Duodenal mucosa (tissue), 2 donors: ENCODE results near the gene TMEM154.

Experiments
- H3K27ac ChIP-seq: one replicate; pipeline ENCODE4 v1.7.0; 2013; ENCODE audit warnings: low read depth, low read length
- H3K27me3 ChIP-seq, 2 donors: one replicate each; pipeline ENCODE4 v1.7.0; 2013; ENCODE audit warnings: low read length in 2 of 2, control low read depth in 1 of 2; ENCODE audit not compliant: insufficient read depth in 2 of 2, control insufficient read depth in 1 of 2
- H3K36me3 ChIP-seq, 2 donors: one replicate each; pipeline ENCODE4 v1.7.0; 2013; ENCODE audit warnings: low read length in 2 of 2, control low read depth in 1 of 2; ENCODE audit not compliant: insufficient read depth in 2 of 2, control insufficient read depth in 1 of 2
- H3K4me1 ChIP-seq, 2 donors: one replicate each; pipeline ENCODE4 v1.7.0; 2013; ENCODE audit warnings: low read length in 2 of 2, control low read depth in 1 of 2; ENCODE audit not compliant: insufficient read depth in 2 of 2, control insufficient read depth in 1 of 2
- H3K4me3 ChIP-seq, 2 donors: one replicate each; pipeline ENCODE4 v1.7.0; 2013; ENCODE audit warnings: low read length in 2 of 2, low read depth in 1 of 2
- H3K9ac ChIP-seq, 2 donors: one replicate each; pipeline ENCODE4 v1.7.0; 2013; ENCODE audit warnings: low read length in 2 of 2, low read depth in 1 of 2
- H3K9me3 ChIP-seq, 2 donors: one replicate each; pipeline ENCODE4 v1.7.0; 2013; ENCODE audit warnings: low read length in 2 of 2, control low read depth in 1 of 2; ENCODE audit not compliant: control insufficient read depth in 1 of 2

Gene TMEM154

GRCh38 chr4:152599095-152599494 is 80.7 kb downstream of the TMEM154 start:
- no peak overlapping the region for H3K4me3 ChIP-seq
- no peak overlapping the region for H3K27ac ChIP-seq
- H3K9me3 ChIP-seq, result no peaks in the 10 kb centered on the region
- H3K36me3 ChIP-seq, result no peaks in the 10 kb centered on the region
- peaks cover 0 to 3% of the 10 kb centered on the region in 2 donors for H3K27me3 ChIP-seq
- H3K9ac ChIP-seq, result no peak overlapping the region
- no peaks in the 10 kb centered on the region for H3K4me1 ChIP-seq

DNA sequence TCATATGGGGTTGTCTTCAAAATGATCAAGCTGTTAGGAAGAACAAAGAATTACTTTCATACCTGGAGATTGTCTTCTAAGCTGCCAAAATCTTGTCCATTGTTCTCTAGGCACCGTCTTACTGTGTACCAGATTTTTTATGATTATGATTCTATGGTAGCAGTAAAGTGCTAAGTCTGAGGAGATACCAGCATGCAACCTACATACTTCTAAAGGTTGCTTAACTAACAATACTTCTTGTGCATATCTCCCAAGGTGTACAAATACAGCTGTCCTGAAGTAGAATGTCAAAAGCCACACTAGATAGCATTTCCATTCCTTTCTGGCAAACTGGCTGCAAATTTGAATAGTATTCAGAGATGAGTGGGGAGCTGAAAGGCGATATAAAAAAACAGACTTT is 81.3 kb downstream of the TMEM154 start:
- Histone ChIP-seq H3K36me3 (no peaks in the 10 kb centered on the region), H3K9ac (no peak overlapping the region), H3K4me3 (no peak overlapping the region), H3K27me3 (peaks cover 0 to 3% of the 10 kb centered on the region in 2 donors), H3K9me3 (no peaks in the 10 kb centered on the region), H3K27ac (no peak overlapping the region), H3K4me1 (no peaks in the 10 kb centered on the region)

DNA sequence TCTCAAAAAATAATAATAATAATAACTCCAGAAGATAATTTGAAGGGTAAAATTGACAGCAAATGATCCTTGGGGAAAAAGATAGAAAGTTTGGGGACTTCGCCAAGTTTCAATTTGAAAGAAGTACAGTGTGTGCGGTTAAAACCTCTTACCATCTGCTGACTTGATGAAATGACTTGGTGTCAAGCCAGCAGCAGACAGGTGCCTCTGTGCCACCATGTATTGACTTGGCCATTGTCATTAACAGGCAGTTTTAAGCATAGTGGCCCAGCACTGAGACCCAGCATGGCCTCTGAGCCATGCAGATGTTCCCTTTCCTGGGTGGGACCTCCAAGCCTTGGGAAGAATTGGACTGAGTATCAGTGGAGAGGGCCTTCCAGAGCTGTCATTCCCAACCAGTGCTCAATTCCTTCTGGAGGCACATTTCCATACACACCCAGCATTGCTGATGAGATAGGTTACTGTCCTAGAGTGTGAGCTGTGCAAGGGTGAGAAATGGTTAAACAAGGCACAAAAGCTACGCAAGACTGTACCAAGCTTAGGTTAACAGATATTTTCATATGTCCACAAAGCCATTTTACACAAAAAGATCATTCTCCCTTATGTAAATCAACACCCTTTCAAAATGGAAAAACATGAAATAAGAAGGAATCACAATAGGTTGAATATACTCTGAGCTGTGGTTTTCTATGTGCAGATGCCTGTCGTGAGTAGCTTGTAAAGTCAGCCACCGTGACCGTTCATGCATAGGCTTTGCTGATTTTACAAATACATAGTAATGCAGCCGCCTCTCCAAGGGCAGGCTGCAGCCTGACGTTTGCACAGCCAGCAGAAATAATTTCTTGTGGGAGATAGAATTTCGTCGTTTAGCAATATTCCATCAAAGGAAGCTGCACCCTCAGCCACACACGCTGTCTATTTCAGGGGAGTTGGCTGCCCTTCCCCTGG is 84.5 kb downstream of the TMEM154 start:
- Histone ChIP-seq H3K9ac (no peak overlapping the region), H3K27ac (no peak overlapping the region), H3K4me1 (peaks cover 7 to 10% of the 10 kb centered on the region in 2 donors), H3K27me3 (peaks cover 0 to 3% of the 10 kb centered on the region in 2 donors), H3K36me3 (no peaks in the 10 kb centered on the region), H3K9me3 (no peaks in the 10 kb centered on the region), H3K4me3 (no peak overlapping the region)

GRCh38 chr4:152594057-152594456 is 85.7 kb downstream of the TMEM154 start:
- no peak overlapping the region for H3K4me3 ChIP-seq
- H3K9ac ChIP-seq, result no peak overlapping the region
- H3K36me3 ChIP-seq, result no peaks in the 10 kb centered on the region
- H3K27me3 ChIP-seq, result peaks cover 0 to 3% of the 10 kb centered on the region in 2 donors
- H3K9me3 ChIP-seq, result no peaks in the 10 kb centered on the region
- no peak overlapping the region for H3K27ac ChIP-seq
- H3K4me1 ChIP-seq, result peaks cover 7 to 11% of the 10 kb centered on the region in 2 donors

DNA sequence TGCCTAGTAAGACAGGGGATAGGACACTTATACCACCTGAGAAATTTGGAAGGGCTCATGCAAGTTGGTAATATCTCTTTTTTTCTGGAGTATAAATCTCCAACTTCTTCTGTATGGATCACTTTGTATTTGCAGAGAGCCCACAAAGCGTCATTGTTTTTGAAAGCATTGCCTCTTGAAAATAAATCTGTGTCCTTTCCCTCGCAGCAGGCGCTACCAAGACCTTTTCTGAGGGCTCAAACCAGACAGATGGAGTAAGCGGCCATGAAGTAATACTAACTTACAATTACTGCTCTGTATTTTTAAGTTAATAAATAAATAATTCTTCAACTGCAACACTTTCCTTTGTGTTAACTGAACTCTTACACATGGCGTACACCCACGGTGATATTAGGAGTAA is 87.9 kb downstream of the TMEM154 start:
- Histone ChIP-seq H3K27ac (no peak overlapping the region), H3K4me1 (peaks cover 7 to 11% of the 10 kb centered on the region in 2 donors), H3K36me3 (no peaks in the 10 kb centered on the region), H3K4me3 (no peak overlapping the region), H3K9me3 (peaks cover 3 to 8% of the 10 kb centered on the region in 2 donors), H3K27me3 (peaks cover 0 to 3% of the 10 kb centered on the region in 2 donors), H3K9ac (no peak overlapping the region)

DNA sequence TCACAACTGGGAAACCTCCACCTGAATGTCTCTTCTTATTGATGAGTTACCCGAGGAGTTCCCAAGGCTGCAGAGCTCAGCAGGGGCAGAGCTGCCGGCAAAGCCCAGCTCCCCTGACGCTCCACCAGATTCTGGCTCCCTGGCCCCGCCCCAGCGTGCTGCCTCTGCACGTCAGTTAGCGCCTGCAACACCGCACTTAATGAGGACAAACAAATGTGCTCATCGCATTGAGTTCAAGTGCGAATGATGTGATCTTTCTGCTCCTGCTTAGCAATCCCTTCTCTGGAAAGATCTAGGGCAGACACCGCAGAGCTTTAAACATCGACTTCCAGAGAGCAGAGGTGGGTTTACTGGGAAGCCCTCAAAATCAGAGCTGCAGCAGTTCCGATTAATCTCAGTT is 88.4 kb downstream of the TMEM154 start:
- Histone ChIP-seq H3K4me3 (peak overlapping the region; percentile 8 to 13), H3K4me1 (peaks cover 8 to 11% of the 10 kb centered on the region in 2 donors), H3K27ac (no peak overlapping the region), H3K9me3 (peaks cover 3 to 10% of the 10 kb centered on the region in 2 donors), H3K9ac (no peak overlapping the region), H3K36me3 (no peaks in the 10 kb centered on the region), H3K27me3 (peaks cover 0 to 3% of the 10 kb centered on the region in 2 donors)

DNA sequence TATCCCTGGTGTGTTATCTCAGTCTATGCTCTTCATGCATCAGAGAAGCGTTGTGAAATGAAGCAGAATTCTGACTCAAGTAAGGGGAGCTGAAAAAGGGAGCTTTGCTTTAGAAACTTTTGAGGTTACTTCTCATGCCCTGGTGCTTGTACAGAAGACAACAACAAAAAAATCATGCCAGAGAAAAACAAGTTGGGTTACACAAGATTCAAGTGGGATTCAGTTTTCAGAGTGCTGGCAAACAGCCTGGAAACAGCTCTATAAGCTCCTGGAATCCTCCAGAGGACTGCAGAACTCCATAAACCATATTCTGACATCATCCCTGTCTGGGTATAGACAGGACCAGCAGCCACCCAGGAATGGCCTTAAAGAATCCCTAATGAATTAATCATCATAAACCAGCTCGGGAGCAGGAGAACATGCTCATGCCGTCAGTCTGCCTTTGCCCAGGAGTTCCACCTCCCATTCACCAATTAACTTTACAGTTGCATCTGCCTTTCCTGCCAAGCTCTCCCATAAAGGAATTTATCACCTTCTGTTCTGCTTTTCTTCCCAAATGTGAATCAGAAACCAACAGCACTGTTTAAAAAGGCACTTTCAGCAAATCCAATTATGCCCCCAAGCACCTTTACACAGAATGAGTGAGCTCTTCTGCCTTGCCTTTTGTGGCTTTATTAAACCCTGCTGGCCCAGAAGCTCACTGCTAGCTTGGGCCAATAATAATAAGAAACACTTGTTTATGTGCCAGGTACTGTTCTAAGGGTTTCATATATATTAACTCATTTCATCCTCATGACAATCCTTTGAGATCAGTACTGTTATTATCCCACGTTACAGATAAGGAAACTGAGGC is 89.4 kb downstream of the TMEM154 start:
- Histone ChIP-seq H3K9me3 (peaks cover 3 to 10% of the 10 kb centered on the region in 2 donors), H3K4me1 (peaks cover 11% of the 10 kb centered on the region in 2 donors), H3K4me3 (no peak overlapping the region), H3K27me3 (peaks cover 0 to 3% of the 10 kb centered on the region in 2 donors), H3K36me3 (no peaks in the 10 kb centered on the region), H3K27ac (no peak overlapping the region), H3K9ac (no peak overlapping the region)

- Histone ChIP-seq H3K36me3 (no peaks in the 10 kb centered on the region), H3K27ac (no peak overlapping the region), H3K4me3 (no peak overlapping the region), H3K27me3 (no peaks in the 10 kb centered on the region), H3K4me1 (peaks cover 11% of the 10 kb centered on the region in 2 donors), H3K9me3 (peaks cover 3 to 10% of the 10 kb centered on the region in 2 donors), H3K9ac (no peak overlapping the region)
These were observed 90.9 kb downstream of the TMEM154 start for GRCh38 chr4:152588869-152589268.

GRCh38 chr4:152587127-152587526 is 92.7 kb downstream of the TMEM154 start:
- Histone ChIP-seq H3K4me1 (peaks cover 11% of the 10 kb centered on the region in 2 donors), H3K27ac (no peak overlapping the region), H3K4me3 (peak overlapping the region in 1 of 2 donors; percentile 10), H3K9me3 (peaks cover 3 to 14% of the 10 kb centered on the region in 2 donors), H3K27me3 (no peaks in the 10 kb centered on the region), H3K36me3 (no peaks in the 10 kb centered on the region), H3K9ac (no peak overlapping the region)

DNA sequence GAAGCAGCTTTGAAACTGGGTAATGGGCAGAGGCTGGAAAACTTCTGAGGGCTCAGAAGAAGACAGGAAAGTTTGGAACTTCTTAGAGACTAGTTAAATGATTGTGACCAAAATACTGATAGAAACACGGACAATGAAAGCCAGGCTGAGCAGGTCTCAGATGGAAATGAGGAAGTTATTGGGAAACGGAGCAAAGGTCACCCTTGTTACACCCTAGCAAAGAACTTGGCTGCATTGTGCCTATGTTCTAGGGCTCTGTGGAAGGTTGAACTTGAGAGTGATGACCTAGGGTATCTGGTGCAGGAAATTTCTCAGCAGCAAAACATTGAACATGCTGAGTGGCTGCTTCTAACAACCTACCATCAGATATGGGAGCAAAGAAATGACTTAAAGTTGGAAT is 93.1 kb downstream of the TMEM154 start:
- Histone ChIP-seq H3K27me3 (no peaks in the 10 kb centered on the region), H3K27ac (no peak overlapping the region), H3K9ac (no peak overlapping the region), H3K36me3 (no peaks in the 10 kb centered on the region), H3K4me1 (peaks cover 11% of the 10 kb centered on the region in 2 donors), H3K4me3 (no peak overlapping the region), H3K9me3 (peaks cover 3 to 14% of the 10 kb centered on the region in 2 donors)
